DOHH2 (cell line): Measurements from ENCODE around the gene MGAT5.

ENCODE experiments used
- CTCF ChIP-seq: fragments of 200-600 bp; sonication (generic); IDR thresholded peaks from one replicate; pipeline ENCODE4 v1.5.1; 2014; ENCODE audit warnings: antibody characterized with exemption, mild to moderate bottlenecking, low read depth, low read length; ENCODE audit not compliant: poor library complexity, severe bottlenecking
- EZH2phosphoT487 ChIP-seq: fragments of 200-600 bp; sonication (generic); IDR thresholded peaks from 2 replicates; pipeline ENCODE4 v1.6.1; 2017; ENCODE audit warnings: borderline replicate concordance, mild to moderate bottlenecking, antibody characterized with exemption, low read length, moderate library complexity, mixed read lengths

GRCh38 chr2:134257509-134257908 lies 3.6 kb downstream of the MGAT5 start:
- TF ChIP-seq CTCF (no peak), EZH2phosphoT487 (no peak)
